Astrocyte of the cerebellum (primary cell): ENCODE results near the gene INPP5D.

Source experiments
- DNase-seq: peaks from one replicate; pipeline ENCODE4 v3.0.0-alpha.2; 2011; ENCODE audit warnings: low read depth
- H3K4me3 ChIP-seq: 2 replicates; pipeline ENCODE4 v1.5.1; 2011; ENCODE audit warnings: mild to moderate bottlenecking, low read depth, low read length, moderate library complexity
- in situ Hi-C: cut with HindIII; loops from 2 replicates; pipeline ENCODE4 v1.10.0; 2017; ENCODE audit warnings: low sequenced_read_pairs
- TF ChIP-seq, protein P1 (sequence below): IDR thresholded peaks from 2 replicates; pipeline ENCODE4 v1.5.1; 2012; ENCODE audit warnings: low read length, low read depth, moderate library complexity, mild to moderate bottlenecking; ENCODE audit errors: missing control alignments

Gene INPP5D

DNA sequence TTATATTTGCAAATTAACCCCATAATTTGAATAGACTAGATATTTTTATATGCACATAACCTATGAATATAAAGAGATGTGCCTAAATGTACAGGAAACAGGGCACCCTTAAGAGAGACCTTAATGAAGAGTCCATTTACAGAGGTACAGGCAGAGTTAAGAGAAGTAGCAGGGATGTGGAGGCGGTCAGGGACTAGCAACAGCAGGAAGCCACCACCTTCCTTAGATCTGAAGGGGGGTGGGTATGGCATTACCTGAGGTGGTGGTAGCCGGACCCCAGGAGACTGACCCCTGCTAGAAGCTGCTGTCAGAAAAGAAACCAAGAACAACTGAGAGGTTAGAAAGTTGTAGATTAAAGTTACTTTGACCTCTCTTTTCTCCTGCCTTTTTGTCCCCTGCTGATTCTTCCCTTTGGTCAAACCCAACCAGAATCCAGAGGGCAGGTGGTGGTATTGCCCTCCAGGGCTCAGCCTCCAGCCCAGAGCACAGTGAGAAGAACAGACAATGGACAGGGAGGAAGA is 166.4 kb downstream of the INPP5D start:
- no peak overlapping the region for H3K4me3 ChIP-seq
- in situ Hi-C loops: loop anchor here (25.0 kb wide), 1 partner anchor 364 kb away; the partner anchor contains the start of gene SNORC
- no peak for DNase-seq
- TF ChIP-seq, protein P1, sequence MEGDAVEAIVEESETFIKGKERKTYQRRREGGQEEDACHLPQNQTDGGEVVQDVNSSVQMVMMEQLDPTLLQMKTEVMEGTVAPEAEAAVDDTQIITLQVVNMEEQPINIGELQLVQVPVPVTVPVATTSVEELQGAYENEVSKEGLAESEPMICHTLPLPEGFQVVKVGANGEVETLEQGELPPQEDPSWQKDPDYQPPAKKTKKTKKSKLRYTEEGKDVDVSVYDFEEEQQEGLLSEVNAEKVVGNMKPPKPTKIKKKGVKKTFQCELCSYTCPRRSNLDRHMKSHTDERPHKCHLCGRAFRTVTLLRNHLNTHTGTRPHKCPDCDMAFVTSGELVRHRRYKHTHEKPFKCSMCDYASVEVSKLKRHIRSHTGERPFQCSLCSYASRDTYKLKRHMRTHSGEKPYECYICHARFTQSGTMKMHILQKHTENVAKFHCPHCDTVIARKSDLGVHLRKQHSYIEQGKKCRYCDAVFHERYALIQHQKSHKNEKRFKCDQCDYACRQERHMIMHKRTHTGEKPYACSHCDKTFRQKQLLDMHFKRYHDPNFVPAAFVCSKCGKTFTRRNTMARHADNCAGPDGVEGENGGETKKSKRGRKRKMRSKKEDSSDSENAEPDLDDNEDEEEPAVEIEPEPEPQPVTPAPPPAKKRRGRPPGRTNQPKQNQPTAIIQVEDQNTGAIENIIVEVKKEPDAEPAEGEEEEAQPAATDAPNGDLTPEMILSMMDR: no peak

DNA sequence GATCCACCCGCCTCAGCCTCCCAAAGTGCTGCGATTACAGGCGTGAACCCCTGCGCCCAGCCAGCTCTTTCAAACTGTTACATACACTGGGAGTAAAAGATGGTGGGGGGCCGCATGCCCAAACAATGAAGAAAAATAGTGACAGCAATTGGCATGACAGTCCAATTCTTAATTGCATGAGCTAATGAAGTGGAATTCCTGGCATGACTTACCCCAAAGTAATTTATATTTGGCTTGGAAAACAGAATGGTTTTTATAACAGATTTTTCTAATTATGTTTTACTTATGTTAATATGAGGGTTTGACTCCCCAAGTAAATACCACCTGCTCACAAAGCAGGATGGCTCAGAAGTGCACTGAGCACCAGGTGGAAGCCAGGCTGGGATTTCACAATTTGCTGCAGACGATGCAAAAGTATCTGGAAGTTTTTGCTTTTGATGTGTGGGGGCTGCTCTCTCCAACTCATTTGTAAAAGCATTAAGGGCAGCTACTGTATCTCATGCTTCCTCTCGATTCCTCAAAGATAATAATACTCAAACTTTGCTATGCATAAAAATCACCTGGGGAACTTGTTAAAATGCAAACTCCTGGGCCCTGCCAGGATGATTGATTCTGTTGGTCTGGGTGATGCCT is 167.3 kb downstream of the INPP5D start:
- in situ Hi-C loops: loop anchor here (25.0 kb wide), 1 partner anchor 365 kb away; the partner anchor contains the start of gene SNORC
- no peak overlapping the region for H3K4me3 ChIP-seq
- TF ChIP-seq, protein P1: no peak
- no peak for DNase-seq

DNA sequence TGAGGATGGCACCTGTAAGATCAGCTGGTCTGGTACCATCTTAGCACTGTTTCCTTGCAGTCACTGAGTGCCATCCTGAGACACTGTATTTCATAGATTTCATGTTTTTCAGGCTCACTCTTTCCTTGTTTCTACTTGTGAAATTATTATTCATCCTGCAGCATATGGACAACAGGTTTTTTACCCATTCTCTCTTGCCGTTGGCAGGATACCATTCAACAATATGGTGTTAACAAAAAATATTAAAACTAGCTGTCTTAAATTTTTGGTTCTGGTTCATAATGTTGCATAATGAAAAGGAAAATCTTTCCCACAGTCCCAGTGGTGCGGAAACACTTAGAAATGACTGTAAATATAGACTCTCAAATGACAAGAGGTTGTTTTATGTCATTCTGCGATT is 168.2 kb downstream of the INPP5D start:
- DNase-seq: no peak
- in situ Hi-C loops: loop anchor here (25.0 kb wide), 1 partner anchor 366 kb away; the partner anchor contains the start of gene SNORC
- TF ChIP-seq, protein P1: no peak
- no peak overlapping the region for H3K4me3 ChIP-seq

DNA sequence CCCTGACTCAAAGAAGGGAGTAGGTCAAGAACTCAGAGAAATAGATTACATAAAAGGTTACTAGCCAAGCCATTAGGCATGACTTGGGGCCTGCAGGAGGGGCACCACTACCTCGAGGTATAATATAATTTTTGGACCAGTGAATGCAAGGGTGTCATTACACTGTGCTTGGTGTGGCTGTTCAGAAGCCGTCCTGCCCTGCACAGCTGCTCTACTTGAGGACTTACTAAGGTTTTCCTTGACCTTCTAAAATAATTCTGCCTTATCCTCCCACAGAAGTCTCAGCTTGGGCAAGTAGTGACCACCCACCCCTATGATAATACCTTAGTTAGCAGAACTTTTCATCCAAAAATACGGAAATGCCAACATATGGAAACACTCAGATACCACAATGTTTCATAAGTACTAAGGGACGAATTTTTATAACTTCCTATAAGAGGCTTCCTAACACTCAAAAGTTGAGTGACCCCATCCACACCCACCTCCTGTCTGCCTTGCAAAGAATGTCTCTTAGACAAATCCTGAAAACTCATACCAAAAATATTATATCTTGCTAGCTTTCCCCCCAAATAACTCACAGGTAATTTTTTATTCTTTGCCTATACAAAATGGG is 173.6 kb downstream of the INPP5D start:
- DNase-seq: no peak
- TF ChIP-seq, protein P1: no peak
- in situ Hi-C loops: loop anchor here (5.0 to 25.0 kb wide), 2 partner anchors 61 to 371 kb away; partner anchors contain the start of gene SNORC

DNA sequence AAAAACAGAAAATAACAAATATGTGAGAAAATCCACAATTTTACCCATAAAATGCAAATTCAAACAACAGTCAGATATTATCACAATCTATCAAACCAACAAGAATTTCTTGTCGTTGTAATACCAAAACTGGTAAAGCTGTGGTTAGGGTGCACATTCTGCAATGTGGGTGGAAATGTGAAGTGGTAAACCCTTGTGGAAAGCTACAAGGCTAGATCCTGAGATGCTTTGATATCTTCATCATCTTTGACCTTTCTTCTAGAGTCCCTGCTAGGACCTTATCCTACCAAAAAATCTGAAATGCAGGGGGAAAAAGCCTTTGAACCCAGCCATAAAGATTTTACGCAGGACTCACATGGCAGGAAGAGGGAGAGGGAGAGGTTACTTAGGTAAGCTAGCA is 174.1 kb downstream of the INPP5D start:
- DNase-seq: no peak
- TF ChIP-seq, protein P1: no peak
- in situ Hi-C loops: loop anchor here (5.0 to 25.0 kb wide), 2 partner anchors 62 to 372 kb away; partner anchors contain the start of gene SNORC
- no peak overlapping the region for H3K4me3 ChIP-seq

More for the DNA sequence above, 173.6 kb downstream of the INPP5D start:
- no peak overlapping the region for H3K4me3 ChIP-seq

DNA sequence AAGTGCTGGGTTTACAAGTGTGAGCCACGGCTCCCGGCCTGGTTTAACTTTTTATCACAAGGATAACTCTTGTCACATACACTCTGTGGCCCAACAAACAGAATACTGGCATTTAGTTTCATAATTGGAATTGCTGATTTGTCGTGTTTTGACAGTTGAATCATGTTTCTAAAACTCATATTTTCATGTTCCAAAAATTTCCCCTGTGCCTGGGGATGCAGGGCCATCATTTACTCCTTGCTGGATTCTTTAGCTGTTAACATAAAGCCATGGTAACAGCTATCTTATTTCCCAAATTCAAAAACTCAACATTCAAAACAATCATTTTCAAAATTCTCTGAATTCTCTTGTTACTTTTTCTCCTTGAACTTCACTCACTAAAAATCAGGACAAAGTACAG is 174.9 kb downstream of the INPP5D start:
- no peak overlapping the region for H3K4me3 ChIP-seq
- no peak for DNase-seq
- TF ChIP-seq, protein P1: no peak
- in situ Hi-C loops: loop anchor here (5.0 to 25.0 kb wide), 2 partner anchors 63 to 373 kb away; partner anchors contain the start of gene SNORC
